ENCODE measurements around the gene SLCO2B1.

Gene SLCO2B1

DNA sequence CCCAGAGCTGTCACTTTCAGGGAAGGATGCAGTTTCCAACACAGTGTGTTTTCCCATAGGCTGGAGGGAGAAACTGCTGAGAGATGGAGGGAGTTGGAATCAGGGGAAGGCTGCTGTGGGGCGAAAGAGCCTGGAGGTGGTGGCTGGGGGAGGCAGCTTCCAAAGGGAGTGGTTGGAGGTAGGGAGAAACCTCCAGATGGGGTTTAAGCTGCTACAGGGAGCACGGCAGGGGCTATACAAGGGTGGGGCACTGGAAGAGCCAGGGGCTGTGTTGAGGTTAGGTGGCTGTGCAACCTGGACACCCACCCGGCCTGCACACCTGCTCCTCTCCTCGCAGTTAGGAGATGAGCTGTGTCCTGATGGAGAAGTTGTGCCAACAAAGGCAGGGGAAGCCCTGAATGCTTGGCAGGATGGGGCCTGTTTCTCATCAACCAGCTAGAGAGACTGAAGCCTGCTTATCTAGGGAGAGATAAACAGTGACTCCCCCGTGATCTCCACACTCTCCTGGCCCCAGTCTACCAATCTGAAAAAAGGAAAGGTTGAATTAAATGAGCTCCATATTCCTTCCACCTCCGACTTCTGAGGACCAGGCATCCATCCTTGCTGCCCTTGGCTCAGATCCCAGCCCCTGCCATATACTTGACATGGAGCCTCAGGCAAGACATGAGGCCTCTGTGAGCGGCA, 3.6 kb upstream of the SLCO2B1 start (continued):
- TF ChIP-seq CSRNP3 (CRISPR knock-in tag; IDR thresholded peaks at IDR 0.05) = no peak
- TF ChIP-seq SNAI2 (CRISPR knock-in tag; IDR thresholded peaks at IDR 0.05) = no peak
- no peak for TF ChIP-seq RARB (CRISPR knock-in tag; IDR thresholded peaks at IDR 0.05)
- no peak for TF ChIP-seq TCF4 (CRISPR knock-in tag; IDR thresholded peaks at IDR 0.05; ENCODE audit: borderline replicate concordance)
- TF ChIP-seq ARNTL (CRISPR knock-in tag; IDR thresholded peaks at IDR 0.05; ENCODE audit: borderline replicate concordance, low read depth) = no peak

GRCh38 chr11:75147875-75148263, 3.0 kb upstream of the SLCO2B1 start:
- no peak for ATAC-seq

More at GRCh38 chr11:75147875-75148263, 3.0 kb upstream of the SLCO2B1 start:
- TF ChIP-seq, protein P1, sequence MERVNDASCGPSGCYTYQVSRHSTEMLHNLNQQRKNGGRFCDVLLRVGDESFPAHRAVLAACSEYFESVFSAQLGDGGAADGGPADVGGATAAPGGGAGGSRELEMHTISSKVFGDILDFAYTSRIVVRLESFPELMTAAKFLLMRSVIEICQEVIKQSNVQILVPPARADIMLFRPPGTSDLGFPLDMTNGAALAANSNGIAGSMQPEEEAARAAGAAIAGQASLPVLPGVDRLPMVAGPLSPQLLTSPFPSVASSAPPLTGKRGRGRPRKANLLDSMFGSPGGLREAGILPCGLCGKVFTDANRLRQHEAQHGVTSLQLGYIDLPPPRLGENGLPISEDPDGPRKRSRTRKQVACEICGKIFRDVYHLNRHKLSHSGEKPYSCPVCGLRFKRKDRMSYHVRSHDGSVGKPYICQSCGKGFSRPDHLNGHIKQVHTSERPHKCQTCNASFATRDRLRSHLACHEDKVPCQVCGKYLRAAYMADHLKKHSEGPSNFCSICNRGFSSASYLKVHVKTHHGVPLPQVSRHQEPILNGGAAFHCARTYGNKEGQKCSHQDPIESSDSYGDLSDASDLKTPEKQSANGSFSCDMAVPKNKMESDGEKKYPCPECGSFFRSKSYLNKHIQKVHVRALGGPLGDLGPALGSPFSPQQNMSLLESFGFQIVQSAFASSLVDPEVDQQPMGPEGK (CRISPR knock-in tag; IDR thresholded peaks at IDR 0.05; ENCODE audit: borderline replicate concordance) = no peak
- TF ChIP-seq CSRNP3 (CRISPR knock-in tag; IDR thresholded peaks at IDR 0.05) (no peak), ISL1 (CRISPR knock-in tag; IDR thresholded peaks at IDR 0.05) (no peak), RARB (CRISPR knock-in tag; IDR thresholded peaks at IDR 0.05) (no peak), GLIS3 (CRISPR knock-in tag; IDR thresholded peaks at IDR 0.05) (no peak), ARNTL (CRISPR knock-in tag; IDR thresholded peaks at IDR 0.05; ENCODE audit: borderline replicate concordance, low read depth) (no peak), BACH2 (CRISPR knock-in tag; IDR thresholded peaks at IDR 0.05; ENCODE audit: borderline replicate concordance) (no peak), TSHZ2 (CRISPR knock-in tag; IDR thresholded peaks at IDR 0.05) (no peak), POU6F1 (CRISPR knock-in tag; IDR thresholded peaks at IDR 0.05; ENCODE audit: borderline replicate concordance, low read depth) (no peak), TOX (CRISPR knock-in tag; IDR thresholded peaks at IDR 0.05; ENCODE audit: borderline replicate concordance) (no peak), OSR1 (CRISPR knock-in tag; IDR thresholded peaks at IDR 0.05) (no peak), CSDC2 (CRISPR knock-in tag; IDR thresholded peaks at IDR 0.05) (no peak), SNAI2 (CRISPR knock-in tag; IDR thresholded peaks at IDR 0.05) (no peak), ZNF565 (CRISPR knock-in tag; conservative IDR thresholded peaks at IDR 0.05; ENCODE audit: low read depth) (no peak)
- TF ChIP-seq, protein P2, sequence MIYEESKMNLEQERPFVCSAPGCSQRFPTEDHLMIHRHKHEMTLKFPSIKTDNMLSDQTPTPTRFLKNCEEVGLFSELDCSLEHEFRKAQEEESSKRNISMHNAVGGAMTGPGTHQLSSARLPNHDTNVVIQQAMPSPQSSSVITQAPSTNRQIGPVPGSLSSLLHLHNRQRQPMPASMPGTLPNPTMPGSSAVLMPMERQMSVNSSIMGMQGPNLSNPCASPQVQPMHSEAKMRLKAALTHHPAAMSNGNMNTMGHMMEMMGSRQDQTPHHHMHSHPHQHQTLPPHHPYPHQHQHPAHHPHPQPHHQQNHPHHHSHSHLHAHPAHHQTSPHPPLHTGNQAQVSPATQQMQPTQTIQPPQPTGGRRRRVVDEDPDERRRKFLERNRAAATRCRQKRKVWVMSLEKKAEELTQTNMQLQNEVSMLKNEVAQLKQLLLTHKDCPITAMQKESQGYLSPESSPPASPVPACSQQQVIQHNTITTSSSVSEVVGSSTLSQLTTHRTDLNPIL (CRISPR knock-in tag; IDR thresholded peaks at IDR 0.05; ENCODE audit: low read depth) = no peak

All from SK-N-SH treated with all-trans-retinoic acid at 6 μM for 48 hours (cell line).